Muscle of arm (tissue), 14 donors: ENCODE data around the gene NSMF. TPM values are rescaled to one million over a fixed set of nuclear protein-coding genes. Genes with fewer than 3 reads are reported as not detected.

Experiments used
- DNase-seq: peaks from one replicate; pipeline ENCODE4 v3.0.0-alpha.2; 2013
- long read RNA-seq, 11 donors: transcript quantifications; one replicate each; lab custom pipeline, GENCODE V29; 2026
- polyA plus RNA-seq, 12 donors: library from polyadenylated mRNA; unstranded; fragments of 120-200 nt; gene quantifications; one replicate each; pipeline ENCODE4 v1.2.1, GENCODE V29; 2013; ENCODE audit not compliant: insufficient read length in 12 of 12

The NSMF gene
- polyA plus RNA-seq, result 10 to 100 TPM in 11 of 12 donors, not detected in 1; 13.4 to 40.8 (median 17.9) TPM
- long read RNA-seq, donor 1, partial matches to known transcripts, result 28 of 30 reads
- long read RNA-seq, donor 1, other reads (novel, unspliced or antisense), result 0 of 30 reads
- long read RNA-seq, donor 2, partial matches to known transcripts, result 0 of 4 reads
- long read RNA-seq, donor 2, other reads (novel, unspliced or antisense), result 0 of 4 reads
- long read RNA-seq, donor 3, partial matches to known transcripts, result 7 of 7 reads
- long read RNA-seq, donor 3, other reads (novel, unspliced or antisense), result 0 of 7 reads
- long read RNA-seq, donor 4, result 0 reads
- long read RNA-seq, donor 5, result 0 reads
- long read RNA-seq, donor 6, partial matches to known transcripts, result 6 of 8 reads
- long read RNA-seq, donor 6, other reads (novel, unspliced or antisense), result 0 of 8 reads
- long read RNA-seq, donor 7, partial matches to known transcripts, result 0 of 1 reads
- long read RNA-seq, donor 7, other reads (novel, unspliced or antisense), result 0 of 1 reads
- long read RNA-seq, donor 8, partial matches to known transcripts, result 22 of 23 reads
- long read RNA-seq, donor 8, other reads (novel, unspliced or antisense), result 0 of 23 reads
- long read RNA-seq, donor 9, partial matches to known transcripts, result 0 of 2 reads
- long read RNA-seq, donor 9, other reads (novel, unspliced or antisense), result 0 of 2 reads
- long read RNA-seq, donor 10, partial matches to known transcripts, result 0 of 4 reads
- long read RNA-seq, donor 10, other reads (novel, unspliced or antisense), result 0 of 4 reads
- long read RNA-seq, donor 11, partial matches to known transcripts, result 0 of 3 reads
- long read RNA-seq, donor 11, other reads (novel, unspliced or antisense), result 0 of 3 reads

GRCh38 chr9:137459152-137459600 is at the start of gene NSMF:
Gene NSMF (minus strand): TSS chr9:137459334. CDS start chr9:137459102, 232 bp downstream.
- DNase-seq, result peak; percentile 91

- no peak for DNase-seq
Observed at GRCh38 chr9:137506702-137507171, 47.6 kb upstream of the NSMF start.

- DNase-seq, result no peak
Observed at GRCh38 chr9:137506274-137506673, 47.1 kb upstream of the NSMF start.

GRCh38 chr9:137505421-137506140 is 46.4 kb upstream of the NSMF start:
- DNase-seq, result no peak

GRCh38 chr9:137504432-137504777 is 45.3 kb upstream of the NSMF start:
- DNase-seq, result no peak

- DNase-seq, result no peak
Observed at GRCh38 chr9:137502008-137502911, 43.1 kb upstream of the NSMF start.

- no peak for DNase-seq
Observed at GRCh38 chr9:137501457-137501856, 42.3 kb upstream of the NSMF start.

GRCh38 chr9:137500666-137501397 is 41.7 kb upstream of the NSMF start:
- DNase-seq, result no peak

- DNase-seq, result no peak
Observed at GRCh38 chr9:137499858-137500661, 40.9 kb upstream of the NSMF start.

- DNase-seq, result no peak
Observed at GRCh38 chr9:137499416-137499815, 40.3 kb upstream of the NSMF start.

- no peak for DNase-seq
Observed at GRCh38 chr9:137498720-137499150, 39.6 kb upstream of the NSMF start.

- no peak for DNase-seq
Observed at GRCh38 chr9:137497921-137498719, 39.0 kb upstream of the NSMF start.

GRCh38 chr9:137496601-137497375 is 37.7 kb upstream of the NSMF start:
- no peak for DNase-seq

- no peak for DNase-seq
Observed at GRCh38 chr9:137494550-137495351, 35.6 kb upstream of the NSMF start.

- DNase-seq, result no peak
Observed at GRCh38 chr9:137494104-137494544, 35.0 kb upstream of the NSMF start.

GRCh38 chr9:137493364-137494103 is 34.4 kb upstream of the NSMF start:
- no peak for DNase-seq
